Ishikawa (cell line): ENCODE measurements around the gene RNU6-1.
A peak's percentile ranks its signal among the peaks of the same experiment; 100 is the strongest.

ENCODE experiments used
- CEBPB ChIP-seq: IDR thresholded peaks from 2 replicates; pipeline ENCODE4 v1.6.1; 2012
- CREB1 ChIP-seq: IDR thresholded peaks from 2 replicates; pipeline ENCODE4 v1.6.1; 2012; ENCODE audit warnings: low read depth
- EGR1 ChIP-seq: IDR thresholded peaks from 2 replicates; pipeline ENCODE4 v1.6.1; 2012
- EP300 ChIP-seq: IDR thresholded peaks from 2 replicates; pipeline ENCODE4 v1.6.1; 2012; ENCODE audit warnings: borderline replicate concordance
- FOXM1 ChIP-seq: IDR thresholded peaks from 2 replicates; pipeline ENCODE4 v1.6.1; 2012; ENCODE audit warnings: low read depth, borderline replicate concordance
- NFIC ChIP-seq: IDR thresholded peaks from 2 replicates; pipeline ENCODE4 v1.6.1; 2012
- RAD21 ChIP-seq: IDR thresholded peaks from 2 replicates; pipeline ENCODE4 v1.6.1; 2012; ENCODE audit warnings: low read depth
- TAF1 ChIP-seq: IDR thresholded peaks from 2 replicates; pipeline ENCODE4 v1.6.1; 2012; ENCODE audit warnings: low read depth, mild to moderate bottlenecking
- TCF12 ChIP-seq: IDR thresholded peaks from 2 replicates; pipeline ENCODE4 v1.6.1; 2012; ENCODE audit warnings: low read depth
- TEAD4 ChIP-seq: IDR thresholded peaks from 2 replicates; pipeline ENCODE4 v1.6.1; 2012
- YY1 ChIP-seq: IDR thresholded peaks from 2 replicates; pipeline ENCODE4 v1.6.1; 2012; ENCODE audit warnings: low read depth
- ZBTB7A ChIP-seq: IDR thresholded peaks from 2 replicates; pipeline ENCODE4 v1.6.1; 2012; ENCODE audit warnings: low read depth
- TF ChIP-seq, protein P1 (sequence below): IDR thresholded peaks from 2 replicates; pipeline ENCODE4 v1.6.1; 2012
- TF ChIP-seq, protein P2 (sequence below): IDR thresholded peaks from 2 replicates; pipeline ENCODE4 v1.6.1; 2012; ENCODE audit warnings: low read depth, mild to moderate bottlenecking
- TF ChIP-seq, protein P3 (sequence below): IDR thresholded peaks from 2 replicates; pipeline ENCODE4 v1.6.1; 2012

RNU6-1 gene

DNA sequence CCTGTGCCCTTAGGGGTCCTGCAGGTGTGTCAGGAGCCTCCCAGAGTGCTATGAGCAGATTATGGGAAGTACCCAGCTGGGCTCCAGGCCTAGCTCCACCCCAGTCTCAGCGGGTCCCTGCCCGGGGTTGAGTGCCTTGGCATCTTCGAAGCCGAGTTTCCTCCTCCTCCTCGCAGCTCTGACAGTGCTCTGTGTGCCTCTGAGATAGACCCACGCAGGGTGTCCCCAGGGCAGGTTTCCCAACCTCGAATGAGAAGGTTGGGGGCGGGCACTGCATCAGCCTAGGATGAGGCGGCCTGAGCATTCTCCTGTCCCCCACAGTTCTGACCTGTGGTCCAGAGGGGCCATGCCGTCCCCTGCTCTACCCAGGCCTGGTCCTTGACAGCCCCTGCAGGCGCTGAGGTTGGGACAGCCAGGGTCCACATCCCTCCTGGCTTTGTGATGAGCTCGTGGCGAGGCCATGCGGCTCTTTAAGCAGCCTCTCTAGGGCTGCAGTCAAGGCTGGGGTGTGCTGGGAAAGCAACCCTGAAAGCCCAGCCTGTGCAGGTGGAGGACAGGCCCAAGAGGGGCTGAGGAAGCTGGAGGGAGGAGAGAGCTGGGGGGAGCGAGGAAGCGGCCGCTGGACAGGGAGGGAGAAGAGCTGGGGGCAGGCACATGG lies 34.7 kb downstream of the RNU6-1 start:
- TF ChIP-seq TCF12 (no peak), TEAD4 (no peak), TAF1 (no peak), FOXM1 (no peak), CEBPB (no peak), EGR1 (no peak), RAD21 (no peak), CREB1 (no peak), EP300 (no peak), YY1 (no peak)
- TF ChIP-seq, protein P1, sequence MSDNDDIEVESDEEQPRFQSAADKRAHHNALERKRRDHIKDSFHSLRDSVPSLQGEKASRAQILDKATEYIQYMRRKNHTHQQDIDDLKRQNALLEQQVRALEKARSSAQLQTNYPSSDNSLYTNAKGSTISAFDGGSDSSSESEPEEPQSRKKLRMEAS, result no peak

DNA sequence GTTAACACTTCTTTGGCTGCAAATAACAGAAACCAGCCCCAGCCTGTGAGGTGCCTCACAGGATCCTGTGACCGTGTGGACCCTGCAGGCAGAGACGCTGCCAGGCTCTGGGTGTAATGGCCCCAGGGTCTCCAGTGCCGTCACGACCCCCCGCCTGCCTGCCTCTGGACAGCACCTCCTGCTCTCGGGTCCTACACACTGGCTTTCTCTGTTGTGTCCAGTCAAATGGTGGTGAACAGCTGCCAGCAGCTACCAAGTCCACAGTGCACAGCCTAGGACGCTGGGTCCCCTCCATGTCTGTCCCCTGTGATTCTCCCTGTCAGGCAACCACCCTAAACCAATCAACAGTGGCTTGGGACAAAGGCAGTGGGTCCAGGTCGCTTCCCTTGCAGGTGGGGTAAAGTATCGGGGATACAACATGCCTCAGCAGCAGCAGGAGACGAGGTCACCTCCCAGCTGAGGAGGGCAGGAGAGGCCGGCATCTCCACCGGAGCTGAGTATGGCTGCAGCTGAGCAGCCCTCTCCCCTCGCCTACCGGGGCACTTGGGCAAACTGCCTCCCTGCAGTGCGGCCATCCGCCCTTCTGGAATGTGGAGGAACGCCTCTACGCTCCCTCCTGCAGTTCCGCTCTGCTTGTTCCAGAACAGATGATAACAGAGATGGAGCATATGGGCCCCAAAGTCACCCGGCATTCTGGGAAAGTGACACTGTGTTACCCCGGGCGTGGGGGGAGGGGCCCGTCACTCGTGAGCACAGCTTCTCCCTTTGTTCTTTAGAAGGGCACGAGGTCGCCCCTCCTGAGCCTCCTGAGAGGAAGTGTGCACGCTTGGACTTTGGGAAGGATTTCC lies 35.6 kb downstream of the RNU6-1 start:
- TF ChIP-seq TAF1, result no peak
- peak; percentile 64 for TF ChIP-seq TEAD4

DNA sequence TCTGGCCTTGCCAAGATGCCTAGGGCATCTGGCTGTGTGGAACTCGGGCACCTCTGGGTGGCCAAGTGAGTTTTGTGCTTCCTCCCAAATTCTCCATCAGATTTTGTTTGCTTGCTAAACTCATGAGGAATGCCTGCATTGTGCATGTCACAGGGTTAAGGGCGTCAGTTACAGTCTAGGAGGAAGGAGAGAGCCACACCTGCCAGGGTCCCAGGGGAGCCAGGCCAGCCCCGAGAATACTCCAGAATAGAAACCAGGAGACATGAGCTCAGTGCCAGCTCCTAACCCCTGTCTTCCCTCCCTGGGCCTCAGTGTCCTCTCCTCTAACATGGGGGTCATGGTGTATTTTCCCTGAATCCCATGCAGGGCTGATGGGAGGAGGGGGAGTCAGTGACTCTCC lies 36.5 kb downstream of the RNU6-1 start:
- TF ChIP-seq TEAD4, result no peak
- no peak for TF ChIP-seq FOXM1
- TF ChIP-seq, protein P2, sequence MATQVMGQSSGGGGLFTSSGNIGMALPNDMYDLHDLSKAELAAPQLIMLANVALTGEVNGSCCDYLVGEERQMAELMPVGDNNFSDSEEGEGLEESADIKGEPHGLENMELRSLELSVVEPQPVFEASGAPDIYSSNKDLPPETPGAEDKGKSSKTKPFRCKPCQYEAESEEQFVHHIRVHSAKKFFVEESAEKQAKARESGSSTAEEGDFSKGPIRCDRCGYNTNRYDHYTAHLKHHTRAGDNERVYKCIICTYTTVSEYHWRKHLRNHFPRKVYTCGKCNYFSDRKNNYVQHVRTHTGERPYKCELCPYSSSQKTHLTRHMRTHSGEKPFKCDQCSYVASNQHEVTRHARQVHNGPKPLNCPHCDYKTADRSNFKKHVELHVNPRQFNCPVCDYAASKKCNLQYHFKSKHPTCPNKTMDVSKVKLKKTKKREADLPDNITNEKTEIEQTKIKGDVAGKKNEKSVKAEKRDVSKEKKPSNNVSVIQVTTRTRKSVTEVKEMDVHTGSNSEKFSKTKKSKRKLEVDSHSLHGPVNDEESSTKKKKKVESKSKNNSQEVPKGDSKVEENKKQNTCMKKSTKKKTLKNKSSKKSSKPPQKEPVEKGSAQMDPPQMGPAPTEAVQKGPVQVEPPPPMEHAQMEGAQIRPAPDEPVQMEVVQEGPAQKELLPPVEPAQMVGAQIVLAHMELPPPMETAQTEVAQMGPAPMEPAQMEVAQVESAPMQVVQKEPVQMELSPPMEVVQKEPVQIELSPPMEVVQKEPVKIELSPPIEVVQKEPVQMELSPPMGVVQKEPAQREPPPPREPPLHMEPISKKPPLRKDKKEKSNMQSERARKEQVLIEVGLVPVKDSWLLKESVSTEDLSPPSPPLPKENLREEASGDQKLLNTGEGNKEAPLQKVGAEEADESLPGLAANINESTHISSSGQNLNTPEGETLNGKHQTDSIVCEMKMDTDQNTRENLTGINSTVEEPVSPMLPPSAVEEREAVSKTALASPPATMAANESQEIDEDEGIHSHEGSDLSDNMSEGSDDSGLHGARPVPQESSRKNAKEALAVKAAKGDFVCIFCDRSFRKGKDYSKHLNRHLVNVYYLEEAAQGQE, result no peak
- TF ChIP-seq EP300, result no peak
- no peak for TF ChIP-seq CREB1
- no peak for TF ChIP-seq NFIC
- TF ChIP-seq, protein P1, result no peak
- no peak for TF ChIP-seq ZBTB7A
- no peak for TF ChIP-seq YY1
- no peak for TF ChIP-seq RAD21
- TF ChIP-seq TAF1, result no peak
- no peak for TF ChIP-seq TCF12
- TF ChIP-seq CEBPB, result no peak

DNA sequence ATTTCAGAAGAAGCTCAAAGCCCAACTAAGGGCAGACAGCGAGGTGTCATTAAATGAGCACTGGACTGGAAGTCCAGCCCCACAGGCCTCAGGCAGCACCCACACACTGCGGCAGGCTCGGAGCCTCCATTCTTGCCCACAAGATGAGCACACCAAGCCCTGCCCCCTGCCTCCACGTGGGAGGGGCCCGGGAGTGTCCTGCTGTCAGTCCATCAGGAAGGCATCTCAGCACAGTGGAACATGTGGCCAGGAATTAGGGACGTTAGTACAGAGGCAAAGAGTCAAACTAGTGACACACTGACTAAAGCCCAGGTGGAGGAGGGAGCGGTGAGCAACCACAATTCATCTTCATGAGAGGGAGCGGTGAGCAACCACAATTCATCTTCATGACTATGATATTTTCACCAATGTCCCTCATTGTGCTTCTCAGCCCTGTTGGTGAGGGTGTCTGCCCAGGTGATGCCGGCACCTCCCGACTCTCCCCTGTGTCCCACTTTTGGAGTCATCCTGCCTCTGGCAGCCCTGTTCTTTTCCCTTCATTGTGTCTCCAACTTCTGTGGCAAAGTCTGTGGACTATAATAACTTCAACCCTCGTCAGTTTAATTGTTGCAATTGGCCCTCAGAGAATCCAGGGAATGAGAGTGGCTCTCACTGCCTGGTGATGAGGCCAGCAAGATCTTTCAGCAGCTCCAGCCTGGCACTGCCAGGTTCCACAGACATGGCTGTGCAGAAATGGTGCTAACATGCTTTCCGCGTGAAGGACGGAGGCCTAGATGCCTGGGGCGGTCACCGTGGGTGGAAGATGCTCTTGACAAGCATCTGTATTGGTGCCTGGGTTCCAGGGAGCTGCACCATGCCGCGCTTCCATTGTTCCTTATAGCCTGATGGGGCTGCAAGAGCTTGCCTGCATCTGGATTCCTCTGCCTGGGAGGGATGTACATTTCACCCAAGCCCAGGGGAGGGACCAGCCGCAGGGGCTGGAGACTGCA lies 37.6 kb downstream of the RNU6-1 start:
- TF ChIP-seq EGR1 (no peak), TAF1 (no peak), NFIC (no peak), TEAD4 (no peak), EP300 (no peak), CEBPB (no peak), ZBTB7A (no peak), RAD21 (no peak), TCF12 (no peak), YY1 (no peak), CREB1 (no peak), FOXM1 (no peak)
- TF ChIP-seq, protein P3, sequence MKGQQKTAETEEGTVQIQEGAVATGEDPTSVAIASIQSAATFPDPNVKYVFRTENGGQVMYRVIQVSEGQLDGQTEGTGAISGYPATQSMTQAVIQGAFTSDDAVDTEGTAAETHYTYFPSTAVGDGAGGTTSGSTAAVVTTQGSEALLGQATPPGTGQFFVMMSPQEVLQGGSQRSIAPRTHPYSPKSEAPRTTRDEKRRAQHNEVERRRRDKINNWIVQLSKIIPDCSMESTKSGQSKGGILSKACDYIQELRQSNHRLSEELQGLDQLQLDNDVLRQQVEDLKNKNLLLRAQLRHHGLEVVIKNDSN, result no peak
- TF ChIP-seq, protein P1, result no peak
- TF ChIP-seq, protein P2, result no peak

DNA sequence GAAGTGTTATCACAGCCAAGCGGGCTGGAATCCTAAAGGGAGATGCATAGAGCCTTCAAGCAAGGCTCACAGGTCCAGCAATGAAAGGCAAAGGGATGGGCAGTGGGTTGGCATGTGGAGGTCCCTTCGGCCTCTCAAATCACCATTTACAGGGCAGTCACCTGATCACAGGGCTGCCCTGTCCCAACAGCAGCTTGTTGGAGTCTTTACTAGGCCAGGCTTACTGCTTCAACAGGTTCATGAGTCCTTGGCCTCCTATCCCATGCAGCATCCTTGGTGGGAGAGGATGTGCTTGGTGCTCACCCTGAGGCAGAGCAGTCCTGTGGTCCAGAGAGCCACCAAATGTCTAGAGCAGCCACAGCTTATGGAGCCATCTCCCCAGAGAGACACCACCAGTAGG lies 38.7 kb downstream of the RNU6-1 start:
- TF ChIP-seq, protein P2, result no peak
- TF ChIP-seq NFIC (no peak), TAF1 (no peak), YY1 (no peak), TCF12 (no peak), FOXM1 (no peak), CREB1 (no peak), TEAD4 (no peak), RAD21 (no peak)
